Keratinocyte (primary cell): ENCODE measurements around the gene VASP. TPM values are rescaled to one million over a fixed set of nuclear protein-coding genes. Genes with fewer than 3 reads are reported as not detected.

ENCODE experiments used
- DNase-seq: peaks from one replicate; pipeline ENCODE4 v3.0.0-alpha.2; 2011; ENCODE audit warnings: low read depth, missing footprints, low spot score
- FAIRE-seq: peaks from 2 replicates; lab custom pipeline; 2011; peaks lifted over from hg19 to GRCh38; lab: Jason Lieb, UNC
- H2AFZ ChIP-seq: 2 replicates; pipeline ENCODE4 v1.6.0; 2012; ENCODE audit warnings: low read length, control low read depth, inconsistent platforms; ENCODE audit not compliant: control insufficient read depth
- H3K27ac ChIP-seq: 2 replicates; pipeline ENCODE4 v1.5.1; 2011; ENCODE audit warnings: low read length; ENCODE audit not compliant: control insufficient read depth, insufficient read depth
- H3K27me3 ChIP-seq: 3 replicates; pipeline ENCODE4 v1.6.0; 2011; ENCODE audit warnings: low read length; ENCODE audit not compliant: control insufficient read depth, insufficient read depth; ENCODE audit errors: extremely low read depth
- H3K36me3 ChIP-seq, 2 experiments: 2 replicates in 1 of 2; 3 replicates in 1 of 2; pipeline ENCODE4 v1.5.1; 2011; ENCODE audit warnings: low read length in 2 of 2, mild to moderate bottlenecking in 1 of 2; ENCODE audit not compliant: control insufficient read depth in 2 of 2, insufficient read depth in 2 of 2; ENCODE audit errors: extremely low read depth in 1 of 2
- H3K4me1 ChIP-seq: 3 replicates; pipeline ENCODE4 v1.5.1; 2011; ENCODE audit warnings: low read length; ENCODE audit not compliant: control insufficient read depth, insufficient read depth; ENCODE audit errors: extremely low read depth
- H3K4me2 ChIP-seq: 3 replicates; pipeline ENCODE4 v1.6.0; 2011; ENCODE audit warnings: low read depth, low read length; ENCODE audit not compliant: control insufficient read depth, insufficient read depth; ENCODE audit errors: extremely low read depth
- H3K4me3 ChIP-seq, 3 experiments: fragments of 200-600 bp in 1 of 3; sonication (generic) in 1 of 3; 2 replicates in 2 of 3; 3 replicates in 1 of 3; pipeline ENCODE4 v1.5.1; 2011 to 2016; ENCODE audit warnings: low read length in 3 of 3, mild to moderate bottlenecking in 3 of 3, control low read depth in 2 of 3, inconsistent platforms in 1 of 3, low read depth in 1 of 3, mixed read lengths in 1 of 3, mixed run types in 1 of 3, moderate library complexity in 1 of 3; ENCODE audit not compliant: control insufficient read depth in 2 of 3, insufficient read depth in 2 of 3; ENCODE audit errors: extremely low read depth in 1 of 3
- H3K79me2 ChIP-seq: 2 replicates; pipeline ENCODE4 v1.6.0; 2012; ENCODE audit warnings: low read length; ENCODE audit not compliant: control insufficient read depth, insufficient read depth
- H3K9ac ChIP-seq: 3 replicates; pipeline ENCODE4 v1.6.0; 2011; ENCODE audit warnings: low read length; ENCODE audit not compliant: control insufficient read depth, insufficient read depth; ENCODE audit errors: extremely low read depth
- H3K9me1 ChIP-seq: 3 replicates; pipeline ENCODE4 v1.6.0; 2011; ENCODE audit warnings: low read length; ENCODE audit not compliant: control insufficient read depth, insufficient read depth; ENCODE audit errors: extremely low read depth
- H3K9me3 ChIP-seq: 2 replicates; pipeline ENCODE4 v1.5.1; 2012; ENCODE audit warnings: low read depth, low read length; ENCODE audit not compliant: control insufficient read depth
- H4K20me1 ChIP-seq: 3 replicates; pipeline ENCODE4 v1.6.0; 2011; ENCODE audit warnings: low read length; ENCODE audit not compliant: control insufficient read depth, insufficient read depth; ENCODE audit errors: extremely low read depth
- EZH2 ChIP-seq: IDR thresholded peaks from one replicate; pipeline ENCODE4 v1.6.1; 2012; ENCODE audit warnings: inconsistent platforms, mild to moderate bottlenecking, low read length, moderate library complexity
- dilution Hi-C: fragments of 300-500 bp; cut with MboI; formaldehyde crosslinking; loops from one replicate; pipeline ENCODE4 v1.7.0; 2020; ENCODE audit warnings: low sequenced_read_pairs; ENCODE audit not compliant: extremely low pct_ligation_motif_present
- polyA plus RNA-seq, 5 experiments: library from polyadenylated mRNA; depleted of rRNA in 3 of 5; stranded (reverse) in 3 of 5; stranded (forward) in 1 of 5; unstranded in 1 of 5; fragments of >200 nt; gene quantifications; 1 replicate in 1 of 5; 2 replicates in 3 of 5; 3 replicates in 1 of 5; pipeline versions ENCODE4 v1.2.1 to v1.2.3, GENCODE V29; 2011 to 2012; ENCODE audit warnings: missing spikeins in 2 of 5, low read depth in 1 of 5, low replicate concordance in 1 of 5
- TF ChIP-seq, protein P1 (sequence below), 3 experiments: IDR thresholded peaks in 1 of 3; conservative IDR thresholded peaks in 1 of 3; optimal IDR thresholded peaks in 1 of 3; 2 replicates in 2 of 3; 3 replicates in 1 of 3; pipeline versions ENCODE3 to v1.5.1; 2011; ENCODE audit warnings: low read length in 3 of 3, mild to moderate bottlenecking in 3 of 3, moderate library complexity in 2 of 3, control low read depth in 1 of 3, inconsistent platforms in 1 of 3; ENCODE audit not compliant: insufficient read depth in 2 of 3; ENCODE audit errors: extremely low read depth in 1 of 3

Gene VASP
- polyA plus RNA-seq, 1 donor (not counting 4 experiments of a cell fraction or from before 2014, with no cell fraction given): 99.0 TPM

GRCh38 chr19:45558399-45558878 lies 51.2 kb downstream of the VASP start:
- Histone ChIP-seq H2AFZ (no peak overlapping the region), H3K9me3 (no peaks in the 10 kb centered on the region), H4K20me1 (no peaks in the 10 kb centered on the region), H3K9ac (no peak overlapping the region), H3K27me3 (no peaks in the 10 kb centered on the region), H3K79me2 (no peaks in the 10 kb centered on the region), H3K36me3 (peaks cover 2 to 7% of the 10 kb centered on the region in 2 experiments), H3K27ac (no peak overlapping the region), H3K9me1 (peaks cover 3% of the 10 kb centered on the region), H3K4me1 (peaks cover 6% of the 10 kb centered on the region), H3K4me3 (no peak overlapping the region), H3K4me2 (no peak overlapping the region)
- DNase-seq (no peak), FAIRE-seq (peak; percentile 80)
- TF ChIP-seq, protein P1, sequence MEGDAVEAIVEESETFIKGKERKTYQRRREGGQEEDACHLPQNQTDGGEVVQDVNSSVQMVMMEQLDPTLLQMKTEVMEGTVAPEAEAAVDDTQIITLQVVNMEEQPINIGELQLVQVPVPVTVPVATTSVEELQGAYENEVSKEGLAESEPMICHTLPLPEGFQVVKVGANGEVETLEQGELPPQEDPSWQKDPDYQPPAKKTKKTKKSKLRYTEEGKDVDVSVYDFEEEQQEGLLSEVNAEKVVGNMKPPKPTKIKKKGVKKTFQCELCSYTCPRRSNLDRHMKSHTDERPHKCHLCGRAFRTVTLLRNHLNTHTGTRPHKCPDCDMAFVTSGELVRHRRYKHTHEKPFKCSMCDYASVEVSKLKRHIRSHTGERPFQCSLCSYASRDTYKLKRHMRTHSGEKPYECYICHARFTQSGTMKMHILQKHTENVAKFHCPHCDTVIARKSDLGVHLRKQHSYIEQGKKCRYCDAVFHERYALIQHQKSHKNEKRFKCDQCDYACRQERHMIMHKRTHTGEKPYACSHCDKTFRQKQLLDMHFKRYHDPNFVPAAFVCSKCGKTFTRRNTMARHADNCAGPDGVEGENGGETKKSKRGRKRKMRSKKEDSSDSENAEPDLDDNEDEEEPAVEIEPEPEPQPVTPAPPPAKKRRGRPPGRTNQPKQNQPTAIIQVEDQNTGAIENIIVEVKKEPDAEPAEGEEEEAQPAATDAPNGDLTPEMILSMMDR (optimal IDR thresholded peaks at IDR 0.05 in 1 of 3, IDR thresholded peaks at IDR 0.05 in 1 of 3, conservative IDR thresholded peaks at IDR 0.05 in 1 of 3; ENCODE audit: extremely low read depth in 1 of 3, insufficient read depth in 2 of 3, low read length in 3 of 3): peak; percentile 84 to 96 (median 89)
- no peak for TF ChIP-seq EZH2
- dilution Hi-C loops: no loop called here

DNA sequence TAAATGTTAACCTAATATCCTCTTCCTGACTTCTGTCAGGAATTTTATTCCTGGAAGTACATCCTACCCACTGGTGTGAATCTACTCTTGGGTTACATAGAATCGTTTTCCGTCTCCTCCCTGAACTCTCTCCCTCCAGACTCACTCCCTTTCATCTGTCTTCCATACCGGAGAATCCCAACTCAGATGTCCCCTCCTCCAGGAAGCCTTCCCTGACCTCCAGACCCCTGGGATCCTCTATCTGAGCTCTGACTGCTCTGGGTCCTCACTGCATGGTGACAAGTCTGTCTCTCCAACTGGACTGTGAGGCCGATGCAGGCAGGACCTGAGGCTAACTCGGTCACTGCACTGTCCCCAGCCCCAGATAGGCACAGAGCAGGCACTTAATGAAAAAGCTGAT lies 52.8 kb downstream of the VASP start:
- Histone ChIP-seq H3K4me1 (no peaks in the 10 kb centered on the region), H3K9ac (no peak overlapping the region), H3K4me2 (no peak overlapping the region), H3K27ac (no peak overlapping the region), H2AFZ (no peak overlapping the region), H3K9me1 (no peaks in the 10 kb centered on the region), H3K79me2 (peaks cover 5% of the 10 kb centered on the region), H3K4me3 (no peak overlapping the region), H3K9me3 (no peaks in the 10 kb centered on the region), H4K20me1 (no peaks in the 10 kb centered on the region), H3K27me3 (no peaks in the 10 kb centered on the region), H3K36me3 (peaks cover 2 to 7% of the 10 kb centered on the region in 2 experiments)
- DNase-seq (no peak), FAIRE-seq (no peak)
- TF ChIP-seq EZH2: no peak
- TF ChIP-seq, protein P1 (optimal IDR thresholded peaks at IDR 0.05 in 1 of 3, IDR thresholded peaks at IDR 0.05 in 1 of 3, conservative IDR thresholded peaks at IDR 0.05 in 1 of 3; ENCODE audit: extremely low read depth in 1 of 3, insufficient read depth in 2 of 3, low read length in 3 of 3): no peak
- dilution Hi-C loops: no loop called here
